Activated naive CD4-positive, alpha-beta T cell treated with anti-CD3 and anti-CD28 coated beads, Interleukin-2, amount 10 ng/mL, durations not matched to agents 7 days and 5 days (primary cell): ENCODE measurements around the gene PITPNC1.

Experiments used
- CTCF ChIA-PET: fragments of 350-600 bp; sonication (Branson Sonifier 250); formaldehyde crosslinking; loops from one replicate; lab custom pipeline; 2021; ENCODE audit warnings: antibody characterized with exemption; lab: Charles Lee
- DNase-seq: peaks from one replicate; pipeline ENCODE4 v3.0.0-alpha.2; 2020
- H3K27ac Mint-ChIP-seq: one replicate; pipeline ENCODE4 v1.8.0; 2021; ENCODE audit warnings: mild to moderate bottlenecking, moderate library complexity, mixed read lengths
- H3K27me3 Mint-ChIP-seq: one replicate; pipeline ENCODE4 v1.8.0; 2021; ENCODE audit warnings: mild to moderate bottlenecking, mixed read lengths
- H3K36me3 Mint-ChIP-seq: one replicate; pipeline ENCODE4 v1.8.0; 2021; ENCODE audit warnings: mixed read lengths
- H3K4me1 Mint-ChIP-seq: one replicate; pipeline ENCODE4 v1.8.0; 2021; ENCODE audit warnings: mixed read lengths
- H3K4me3 Mint-ChIP-seq: one replicate; pipeline ENCODE4 v1.8.0; 2021; ENCODE audit warnings: mild to moderate bottlenecking, moderate library complexity, mixed read lengths
- H3K9me3 Mint-ChIP-seq: one replicate; pipeline ENCODE4 v1.8.0; 2021; ENCODE audit warnings: mixed read lengths

The PITPNC1 gene

DNA sequence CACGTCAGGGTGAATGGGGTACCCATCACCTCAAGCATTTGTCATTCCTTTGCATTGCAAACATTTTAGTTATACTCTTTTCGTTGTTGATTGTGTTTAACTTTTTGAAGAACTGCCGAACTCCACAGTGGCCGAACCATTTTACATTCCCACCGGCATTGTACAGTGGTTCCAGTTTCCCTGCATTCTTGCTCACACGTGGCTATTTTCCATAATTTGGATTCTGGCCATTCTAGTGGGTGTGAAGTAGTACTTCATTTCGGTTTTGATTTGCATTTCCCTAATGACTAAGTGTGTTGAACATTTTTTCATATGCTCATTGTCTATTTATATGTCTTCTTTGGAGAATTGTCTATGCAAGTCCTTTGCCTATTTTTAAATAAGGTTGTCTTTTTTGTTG, 353.6 kb downstream of the PITPNC1 start:
- Mint-ChIP-seq H3K27me3 (no peaks in the 10 kb centered on the region), H3K36me3 (peaks cover 67% of the 10 kb centered on the region), H3K4me1 (peaks cover 37% of the 10 kb centered on the region), H3K27ac (no peak overlapping the region), H3K4me3 (no peak overlapping the region), H3K9me3 (no peaks in the 10 kb centered on the region)
- CTCF ChIA-PET, result no interaction called here
- DNase-seq, result no peak

GRCh38 chr17:67733449-67733848, 356.4 kb downstream of the PITPNC1 start:
- Mint-ChIP-seq H3K27me3 (no peaks in the 10 kb centered on the region), H3K27ac (no peak overlapping the region), H3K36me3 (peaks cover 74% of the 10 kb centered on the region), H3K9me3 (no peaks in the 10 kb centered on the region), H3K4me1 (peaks cover 18% of the 10 kb centered on the region), H3K4me3 (no peak overlapping the region)
- CTCF ChIA-PET, result no interaction called here
- no peak for DNase-seq

DNA sequence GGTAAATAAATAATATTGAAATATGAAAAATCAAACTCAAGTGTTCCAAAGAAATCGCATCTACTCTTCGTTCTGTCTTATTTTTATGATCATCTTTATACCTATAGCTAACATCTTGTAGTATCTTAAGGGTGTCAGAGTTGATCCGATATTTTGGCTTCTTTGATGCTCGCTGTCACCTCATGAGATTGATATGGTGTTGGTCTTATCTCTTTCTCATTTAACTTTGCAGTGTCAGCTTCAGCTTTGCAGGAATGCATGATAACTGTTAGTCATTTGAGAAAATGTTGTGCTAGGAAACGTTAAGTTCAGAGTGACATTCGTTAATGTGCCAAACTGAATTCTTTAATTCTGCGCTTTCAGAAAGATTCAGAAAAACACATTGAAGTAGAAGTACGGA, 360.1 kb downstream of the PITPNC1 start:
- peaks cover 60% of the 10 kb centered on the region for H3K36me3 Mint-ChIP-seq
- H3K27me3 Mint-ChIP-seq, result no peaks in the 10 kb centered on the region
- no peaks in the 10 kb centered on the region for H3K9me3 Mint-ChIP-seq
- peaks cover 9% of the 10 kb centered on the region for H3K4me1 Mint-ChIP-seq
- no peak overlapping the region for H3K27ac Mint-ChIP-seq
- CTCF ChIA-PET, result no interaction called here
- no peak for DNase-seq
- H3K4me3 Mint-ChIP-seq, result no peak overlapping the region

DNA sequence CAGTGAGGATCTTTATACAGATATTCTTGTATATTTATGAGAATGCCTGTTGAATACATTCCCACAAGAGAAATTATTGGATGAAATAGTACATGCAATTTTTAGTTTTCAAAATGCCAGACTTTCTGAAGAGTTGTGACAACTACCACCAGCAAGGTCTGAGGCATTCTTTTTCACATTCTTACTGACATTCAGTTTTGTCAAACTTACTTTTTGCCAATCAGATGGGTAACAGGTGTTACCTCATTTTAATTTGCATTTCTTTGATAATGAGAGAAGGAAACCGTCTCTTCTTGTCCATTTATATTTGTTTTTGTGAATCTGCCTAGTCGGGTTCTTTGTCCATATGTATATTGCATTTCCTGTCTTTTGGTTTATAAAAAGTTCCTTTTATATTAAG, 364.9 kb downstream of the PITPNC1 start:
- no peak for DNase-seq
- H3K36me3 Mint-ChIP-seq, result peaks cover 45% of the 10 kb centered on the region
- CTCF ChIA-PET, result no interaction called here
- no peaks in the 10 kb centered on the region for H3K27me3 Mint-ChIP-seq
- no peak overlapping the region for H3K4me3 Mint-ChIP-seq
- no peak overlapping the region for H3K27ac Mint-ChIP-seq
- no peaks in the 10 kb centered on the region for H3K4me1 Mint-ChIP-seq
- no peaks in the 10 kb centered on the region for H3K9me3 Mint-ChIP-seq
